K562 (cell line): ENCODE measurements around the gene AJAP1. TPM values are rescaled to one million over a fixed set of nuclear protein-coding genes. Genes with fewer than 3 reads are reported as not detected.

Source experiments
- ATAC-seq: fragments of 200-7000 bp; cut with Tn5 transposase; 3 replicates; pipeline ENCODE4 v1.9.1; 2020; ENCODE audit warnings: moderate library complexity
- BruUV-seq: library from RNA; stranded (reverse); fragments of 400-500 nt; replicated peaks from 2 replicates; lab custom pipeline; 2021; lab: Mats Ljungman, UMichigan
- CTCF ChIA-PET: fragments of 300-600 bp; formaldehyde crosslinking; extraction: SDS; loops from one replicate; lab custom pipeline; 2021; ENCODE audit warnings: low intra/inter-chr PET ratio; lab: Yijun Ruan, JAX
- POLR2A ChIA-PET: fragments of 300-600, 350-650 bp; sonication (Branson Sonifier 250); formaldehyde crosslinking; extraction: SDS; loops from one replicate; lab custom pipeline; 2021; ENCODE audit warnings: antibody characterized with exemption, inconsistent platforms; lab: Yijun Ruan, JAX
- DNase-seq, 4 experiments: peaks; one replicate each; pipeline versions ENCODE4 v3.0.0 to v3.0.0-alpha.2; 2011 to 2018; ENCODE audit warnings: low spot score in 3 of 4, mixed read lengths in 3 of 4; ENCODE audit errors: extremely low read depth in 1 of 4
- FAIRE-seq: peaks from 2 replicates; lab custom pipeline; 2011; peaks lifted over from hg19 to GRCh38; lab: Jason Lieb, UNC
- H2AFZ ChIP-seq: 2 replicates; pipeline ENCODE4 v1.6.0; 2011; ENCODE audit warnings: low read depth, low read length, control low read depth, inconsistent platforms
- H3K27ac ChIP-seq: fragments of 200-600 bp; 3 replicates; pipeline ENCODE4 v1.8.0; 2011; ENCODE audit warnings: low read depth, mild to moderate bottlenecking, control low read depth, inconsistent platforms, low read length, moderate library complexity, mixed read lengths; ENCODE audit errors: extremely low read depth
- H3K27me3 ChIP-seq, 2 experiments: fragments of 300-600 bp in 1 of 2; 2 replicates in 1 of 2; 3 replicates in 1 of 2; pipeline versions ENCODE4 v1.6.0 to v1.8.0; 2011; ENCODE audit warnings: inconsistent platforms in 2 of 2, low read length in 2 of 2, mild to moderate bottlenecking in 1 of 2, mixed read lengths in 1 of 2, moderate library complexity in 1 of 2; ENCODE audit not compliant: control insufficient read depth in 2 of 2, insufficient read depth in 2 of 2
- H3K36me3 ChIP-seq: fragments of 300-600 bp; 3 replicates; pipeline ENCODE4 v1.8.0; 2011; ENCODE audit warnings: mild to moderate bottlenecking, low read length, inconsistent platforms; ENCODE audit not compliant: control insufficient read depth, insufficient read depth
- H3K4me1 ChIP-seq, 2 experiments: fragments of 200-600 bp in 1 of 2; replicated peaks in 1 of 2; 2 replicates in 1 of 2; 3 replicates in 1 of 2; pipeline versions ENCODE4 v1.5.1 to v1.8.0; 2011; ENCODE audit warnings: inconsistent platforms in 2 of 2, low read length in 2 of 2, mild to moderate bottlenecking in 1 of 2, mixed read lengths in 1 of 2, moderate library complexity in 1 of 2; ENCODE audit not compliant: control insufficient read depth in 2 of 2, insufficient read depth in 2 of 2
- H3K4me2 ChIP-seq: 2 replicates; pipeline ENCODE4 v1.6.1; 2011; ENCODE audit warnings: low read length, control low read depth, inconsistent platforms, mixed read lengths; ENCODE audit not compliant: insufficient read depth
- H3K4me3 ChIP-seq: fragments of 200-600 bp; sonication (generic), shearing (Covaris generic); 2 replicates; pipeline ENCODE4 v1.5.1; 2016; ENCODE audit warnings: control low read depth, inconsistent platforms
- H3K79me2 ChIP-seq: fragments of 200-600 bp; 3 replicates; pipeline ENCODE4 v1.8.0; 2011; ENCODE audit warnings: low read length, inconsistent platforms; ENCODE audit not compliant: control insufficient read depth, insufficient read depth
- H3K9ac ChIP-seq, 2 experiments: 2 replicates each; pipeline versions ENCODE4 v1.6.0 to v1.6.1; 2011; ENCODE audit warnings: low read depth in 2 of 2, low read length in 2 of 2, control low read depth in 1 of 2, inconsistent platforms in 1 of 2, mild to moderate bottlenecking in 1 of 2, mixed read lengths in 1 of 2; ENCODE audit not compliant: insufficient read depth in 1 of 2
- H3K9me1 ChIP-seq: one replicate; pipeline ENCODE4 v1.6.0; 2011; ENCODE audit warnings: inconsistent platforms, mild to moderate bottlenecking, low read length, moderate library complexity; ENCODE audit not compliant: control insufficient read depth, insufficient read depth
- H3K9me3 ChIP-seq: replicated peaks from 2 replicates; pipeline ENCODE4 v1.5.1; 2011; ENCODE audit warnings: low read depth, low read length, inconsistent platforms; ENCODE audit not compliant: control insufficient read depth, insufficient read depth
- H4K20me1 ChIP-seq: replicated peaks from 2 replicates; pipeline ENCODE4 v1.6.1; 2011; ENCODE audit warnings: low read length, inconsistent platforms, mixed read lengths; ENCODE audit not compliant: control insufficient read depth, insufficient read depth
- FUS ChIP-seq: fragments of 200-400 bp; formaldehyde crosslinking; optimal IDR thresholded peaks from 2 replicates; pipeline ENCODE3; 2017; ENCODE audit warnings: low read depth, low read length
- HNRNPLL ChIP-seq: fragments of 200-400 bp; formaldehyde crosslinking; IDR thresholded peaks from 2 replicates; pipeline ENCODE4 v1.6.1; 2017; ENCODE audit warnings: low read length, low read depth, mild to moderate bottlenecking; ENCODE audit not compliant: poor library complexity, severe bottlenecking
- MCM7 ChIP-seq, 2 experiments: fragments of 450-650 bp; IDR thresholded peaks; 2 replicates each; pipeline ENCODE4 v1.6.1; 2016 to 2018
- RFX7 ChIP-seq: fragments of 250-450 bp; sonication (Bioruptor Pico); IDR thresholded peaks from 2 replicates; pipeline ENCODE4 v1.5.1; 2021; ENCODE audit warnings: mild to moderate bottlenecking
- SAFB ChIP-seq: fragments of 200-400 bp; formaldehyde crosslinking; IDR thresholded peaks from 2 replicates; pipeline ENCODE4 v1.6.1; 2017; ENCODE audit warnings: low read depth, low read length, borderline replicate concordance
- TAF7 ChIP-seq: fragments of 450-650 bp; IDR thresholded peaks from 2 replicates; pipeline ENCODE4 v1.6.1; 2016; ENCODE audit warnings: missing genetic modification characterization, missing compliant biosample characterization
- WGBS: fragments of 100-300 bp; shearing (Covaris generic); methylation state at CpG from one replicate; pipeline ENCODE4 v1.1.6; 2016; ENCODE audit warnings: low coverage, mixed read lengths; ENCODE audit not compliant: insufficient coverage; ENCODE audit errors: missing lambda C conversion rate; 5-methylcytosine and 5-hydroxymethylcytosine counted together
- in situ Hi-C: fragments of 300-500 bp; cut with MboI; formaldehyde crosslinking; loops from 4 replicates; pipeline ENCODE4 v1.15.0; 2018; ENCODE audit warnings: inconsistent platforms, mixed read lengths
- intact Hi-C: fragments of 100-400 bp; cut with micrococcal nuclease; formaldehyde crosslinking; loops from 2 replicates; pipeline ENCODE4 v1.14.2; 2022
- polyA plus RNA-seq, 8 experiments: library from polyadenylated mRNA; depleted of rRNA in 4 of 8; stranded (reverse) in 5 of 8; unstranded in 3 of 8; fragments of >200 nt; fragmentation: Nextera tagmentation in 2 of 8; fragmentation: Illumina TruSeq in 1 of 8; extraction: Ambion mirVana in 2 of 8; extraction: Trizol in 1 of 8; gene quantifications; 2 replicates each; pipeline versions ENCODE4 v1.2.1 to v1.2.3, GENCODE V29; 2011 to 2014; ENCODE audit warnings: inconsistent platforms in 1 of 8, missing spikeins in 1 of 8
- total RNA-seq, 7 experiments: library from RNA; depleted of rRNA in 6 of 7; stranded (reverse); fragments of >200 nt in 6 of 7; fragmentation: Illumina TruSeq in 2 of 7; extraction: Trizol in 2 of 7; gene quantifications; 2 replicates each; pipeline versions ENCODE4 v1.2.1 to v1.2.3, GENCODE V29; 2011 to 2021; ENCODE audit warnings: low replicate concordance in 1 of 7
- TF ChIP-seq, protein P1 (sequence below), 3 experiments: IDR thresholded peaks in 2 of 3; conservative IDR thresholded peaks in 1 of 3; 2 replicates each; pipeline ENCODE4 v1.5.1; 2011 to 2012; ENCODE audit warnings: low read length in 3 of 3, mild to moderate bottlenecking in 3 of 3, control low read depth in 2 of 3, improper control_type of control experiment in 1 of 3, inconsistent platforms in 1 of 3, low read depth in 1 of 3, mixed read lengths in 1 of 3, moderate library complexity in 1 of 3; ENCODE audit not compliant: insufficient read depth in 2 of 3
- TF ChIP-seq, protein P2 (sequence below): fragments of 450-650 bp; IDR thresholded peaks from 2 replicates; pipeline ENCODE4 v1.6.1; 2014; ENCODE audit warnings: low read depth, mild to moderate bottlenecking, moderate library complexity, borderline replicate concordance

The AJAP1 gene
- total and polyA plus RNA-seq, 9 of the 15 experiments (the other 6 are each of a cell fraction or from before 2014, with no cell fraction given): not detected

DNA sequence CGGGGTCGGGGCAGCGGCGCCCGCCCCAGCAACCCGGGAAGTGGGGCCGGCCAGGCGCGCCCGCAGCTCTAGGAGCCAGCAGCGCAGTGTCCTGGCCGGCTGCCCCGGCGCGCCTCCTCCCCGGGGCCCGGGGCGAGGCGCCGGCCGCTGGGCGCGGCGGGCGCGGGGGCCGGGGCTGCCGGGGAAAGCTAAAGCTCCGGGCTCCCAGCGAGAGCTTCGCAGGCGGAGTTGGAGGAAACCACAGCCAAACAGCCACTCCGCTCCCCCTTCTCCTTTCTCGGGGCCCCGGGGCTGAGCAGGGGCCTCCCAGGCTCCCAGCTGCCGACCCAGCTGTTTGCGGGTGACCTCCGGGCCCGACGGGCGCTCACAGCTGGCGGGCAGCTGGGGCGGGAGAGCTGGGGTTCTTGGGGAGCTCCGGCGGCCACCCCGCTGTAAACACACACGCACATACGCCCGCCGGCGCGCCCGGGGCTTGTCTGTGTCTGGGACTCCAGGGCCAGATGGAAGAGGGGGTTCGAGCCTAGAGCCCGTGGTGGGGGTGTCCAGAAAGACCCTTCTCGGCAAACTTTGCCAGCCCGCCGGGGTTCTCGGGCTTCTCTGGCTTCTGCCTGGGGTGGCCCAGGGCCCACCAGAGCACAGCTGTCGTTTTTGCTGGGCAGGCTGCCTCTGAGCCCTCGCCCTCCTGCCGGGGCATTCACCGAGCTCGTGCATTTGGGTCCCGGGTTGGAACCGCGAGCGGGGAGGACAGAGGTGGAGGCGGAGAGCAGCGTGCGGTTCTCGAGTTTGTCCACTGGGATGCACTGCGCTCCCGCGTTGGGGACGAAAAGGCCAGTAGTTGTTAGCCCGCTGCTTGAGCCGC is 1.5 kb downstream of the AJAP1 start:
- Histone ChIP-seq H3K9me1 (no peaks in the 10 kb centered on the region), H3K4me2 (no peak overlapping the region), H3K36me3 (no peaks in the 10 kb centered on the region), H3K4me3 (no peak overlapping the region), H3K9ac (no peak overlapping the region), H3K4me1 (peaks cover 0 to 9% of the 10 kb centered on the region in 2 experiments; a peak in 1 of 5 replicates), H3K79me2 (no peaks in the 10 kb centered on the region), H2AFZ (no peak overlapping the region), H4K20me1 (no peaks in the 10 kb centered on the region; the same call in 1 of the 2 replicates), H3K9me3 (no peaks in the 10 kb centered on the region), H3K27ac (no peak overlapping the region), H3K27me3 (peaks cover 0 to 16% of the 10 kb centered on the region in 2 experiments; a peak in 1 of 5 replicates)
- DNase-seq (peak; percentile 18 to 28 (median 22)), FAIRE-seq (no peak), ATAC-seq (peak; percentile 66)
- no TSS peak for BruUV-seq
- POLR2A ChIA-PET: interaction anchor here (0.6 kb wide), 1 partner anchor 242 kb away, joined by 3 read pairs; no protein-coding TSS in a partner anchor
- intact Hi-C loops (no loop called here), in situ Hi-C loops (no loop called here)
- TF ChIP-seq RFX7 (no peak), TAF7 (tag) (no peak), HNRNPLL (no peak), FUS (no peak), SAFB (no peak), MCM7 (IDR thresholded peaks at IDR 0.05) (no peak)
- TF ChIP-seq, protein P1, sequence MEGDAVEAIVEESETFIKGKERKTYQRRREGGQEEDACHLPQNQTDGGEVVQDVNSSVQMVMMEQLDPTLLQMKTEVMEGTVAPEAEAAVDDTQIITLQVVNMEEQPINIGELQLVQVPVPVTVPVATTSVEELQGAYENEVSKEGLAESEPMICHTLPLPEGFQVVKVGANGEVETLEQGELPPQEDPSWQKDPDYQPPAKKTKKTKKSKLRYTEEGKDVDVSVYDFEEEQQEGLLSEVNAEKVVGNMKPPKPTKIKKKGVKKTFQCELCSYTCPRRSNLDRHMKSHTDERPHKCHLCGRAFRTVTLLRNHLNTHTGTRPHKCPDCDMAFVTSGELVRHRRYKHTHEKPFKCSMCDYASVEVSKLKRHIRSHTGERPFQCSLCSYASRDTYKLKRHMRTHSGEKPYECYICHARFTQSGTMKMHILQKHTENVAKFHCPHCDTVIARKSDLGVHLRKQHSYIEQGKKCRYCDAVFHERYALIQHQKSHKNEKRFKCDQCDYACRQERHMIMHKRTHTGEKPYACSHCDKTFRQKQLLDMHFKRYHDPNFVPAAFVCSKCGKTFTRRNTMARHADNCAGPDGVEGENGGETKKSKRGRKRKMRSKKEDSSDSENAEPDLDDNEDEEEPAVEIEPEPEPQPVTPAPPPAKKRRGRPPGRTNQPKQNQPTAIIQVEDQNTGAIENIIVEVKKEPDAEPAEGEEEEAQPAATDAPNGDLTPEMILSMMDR (IDR thresholded peaks at IDR 0.05 in 2 of 3, conservative IDR thresholded peaks at IDR 0.05 in 1 of 3; ENCODE audit: insufficient read depth in 2 of 3, low read depth in 1 of 3, low read length in 3 of 3): peak; percentile 20 to 34 (median 28); a peak in 2 of 6 replicates
- TF ChIP-seq, protein P2, sequence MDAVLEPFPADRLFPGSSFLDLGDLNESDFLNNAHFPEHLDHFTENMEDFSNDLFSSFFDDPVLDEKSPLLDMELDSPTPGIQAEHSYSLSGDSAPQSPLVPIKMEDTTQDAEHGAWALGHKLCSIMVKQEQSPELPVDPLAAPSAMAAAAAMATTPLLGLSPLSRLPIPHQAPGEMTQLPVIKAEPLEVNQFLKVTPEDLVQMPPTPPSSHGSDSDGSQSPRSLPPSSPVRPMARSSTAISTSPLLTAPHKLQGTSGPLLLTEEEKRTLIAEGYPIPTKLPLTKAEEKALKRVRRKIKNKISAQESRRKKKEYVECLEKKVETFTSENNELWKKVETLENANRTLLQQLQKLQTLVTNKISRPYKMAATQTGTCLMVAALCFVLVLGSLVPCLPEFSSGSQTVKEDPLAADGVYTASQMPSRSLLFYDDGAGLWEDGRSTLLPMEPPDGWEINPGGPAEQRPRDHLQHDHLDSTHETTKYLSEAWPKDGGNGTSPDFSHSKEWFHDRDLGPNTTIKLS: no peak
- 12% methylated on average over 38 of the region's 78 CpGs for WGBS
- CTCF ChIA-PET: no interaction called here
